Hepatocyte (in vitro differentiated cells): ENCODE data around the gene DGCR2. TPM values are rescaled to one million over a fixed set of nuclear protein-coding genes. Genes with fewer than 3 reads are reported as not detected.
A peak's percentile ranks its signal among the peaks of the same experiment; 100 is the strongest.

ENCODE experiments used
- DNase-seq: peaks from one replicate; pipeline ENCODE4 v3.0.0-alpha.2; 2016; ENCODE audit warnings: low spot score
- H2AFZ ChIP-seq: fragments of 200-600 bp; sonication (generic); 2 replicates; pipeline ENCODE4 v1.6.0; 2016; ENCODE audit warnings: antibody characterized with exemption, mild to moderate bottlenecking
- H3K27ac ChIP-seq: fragments of 200-600 bp; sonication (generic); 2 replicates; pipeline ENCODE4 v1.5.1; 2016; ENCODE audit warnings: mild to moderate bottlenecking
- H3K27me3 ChIP-seq: fragments of 200-600 bp; sonication (generic); 2 replicates; pipeline ENCODE4 v1.6.1; 2016
- H3K36me3 ChIP-seq: fragments of 200-600 bp; sonication (generic); replicated peaks from 2 replicates; pipeline ENCODE4 v1.5.1; 2016; ENCODE audit warnings: low read depth; ENCODE audit not compliant: insufficient read depth
- H3K4me1 ChIP-seq: fragments of 200-600 bp; sonication (generic); 2 replicates; pipeline ENCODE4 v1.5.1; 2016; ENCODE audit warnings: mild to moderate bottlenecking, moderate library complexity; ENCODE audit not compliant: insufficient read depth
- H3K4me2 ChIP-seq: fragments of 200-600 bp; sonication (generic); 2 replicates; pipeline ENCODE4 v1.6.0; 2016
- H3K4me3 ChIP-seq: fragments of 200-600 bp; sonication (generic); 2 replicates; pipeline ENCODE4 v1.5.1; 2016; ENCODE audit warnings: mild to moderate bottlenecking
- H3K79me2 ChIP-seq: fragments of 200-600 bp; sonication (generic); 2 replicates; pipeline ENCODE4 v1.6.0; 2017; ENCODE audit warnings: mild to moderate bottlenecking
- H3K9me2 ChIP-seq: fragments of 200-600 bp; sonication (generic); replicated peaks from 2 replicates; pipeline ENCODE4 v1.6.0; 2017; ENCODE audit warnings: mild to moderate bottlenecking; ENCODE audit not compliant: insufficient read depth
- H3K9me3 ChIP-seq: fragments of 200-600 bp; sonication (generic); 2 replicates; pipeline ENCODE4 v1.5.1; 2016; ENCODE audit warnings: low read depth, mild to moderate bottlenecking
- H4K20me1 ChIP-seq: fragments of 200-600 bp; sonication (generic); 2 replicates; pipeline ENCODE4 v1.6.0; 2016; ENCODE audit warnings: mild to moderate bottlenecking; ENCODE audit not compliant: insufficient read depth, poor library complexity, severe bottlenecking
- EZH2 ChIP-seq: fragments of 200-600 bp; sonication (generic); IDR thresholded peaks from 2 replicates; pipeline ENCODE4 v1.6.1; 2016; ENCODE audit warnings: antibody characterized with exemption, mild to moderate bottlenecking, borderline replicate concordance
- EZH2phosphoT487 ChIP-seq: fragments of 200-600 bp; sonication (generic); IDR thresholded peaks from one replicate; pipeline ENCODE4 v1.6.1; 2018; ENCODE audit warnings: antibody characterized with exemption, mild to moderate bottlenecking, low read depth, moderate library complexity; ENCODE audit not compliant: unreplicated experiment, severe bottlenecking
- WGBS: methylation state at CpG from one replicate; pipeline ENCODE4 v1.1.6; 2016; ENCODE audit warnings: low lambda C conversion rate; ENCODE audit errors: missing lambda C conversion rate; 5-methylcytosine and 5-hydroxymethylcytosine counted together
- polyA plus RNA-seq: library from polyadenylated mRNA; unstranded; fragments of >200 nt; fragmentation: Nextera tagmentation; extraction: Ambion mirVana; gene quantifications from 2 replicates; pipeline ENCODE4 v1.2.1, GENCODE V29; 2016
- total RNA-seq: library from RNA; depleted of rRNA; stranded (reverse); fragments of >200 nt; gene quantifications from 2 replicates; pipeline ENCODE4 v1.2.3, GENCODE V29; 2014
- TF ChIP-seq, protein P1 (sequence below): fragments of 200-600 bp; sonication (generic); IDR thresholded peaks from 2 replicates; pipeline ENCODE4 v1.5.1; 2016; ENCODE audit warnings: antibody characterized with exemption, mild to moderate bottlenecking; ENCODE audit not compliant: poor library complexity

Gene DGCR2
- total and polyA plus RNA-seq, 2 experiments from 2014 or later, result 61.5 to 67.2 TPM

DNA sequence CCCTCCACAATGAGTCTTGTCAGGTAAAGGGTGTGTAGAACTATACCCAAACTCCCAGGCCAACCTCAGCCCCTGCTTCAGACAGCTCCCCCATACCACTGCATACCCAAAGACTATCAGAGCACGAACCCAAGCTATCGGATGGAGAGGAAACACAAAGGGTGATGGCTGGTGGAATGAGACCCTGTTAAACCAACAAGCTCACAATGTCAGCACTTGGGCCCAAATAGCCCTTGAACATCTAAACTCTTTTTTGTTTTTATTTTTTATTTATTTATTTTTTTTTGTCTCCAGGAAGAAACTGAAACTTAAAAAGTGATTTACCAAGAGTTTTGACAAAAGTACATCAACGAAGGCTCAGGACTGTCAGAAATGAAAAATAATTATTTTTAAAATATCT, 10.6 kb downstream of the DGCR2 start:
- Histone ChIP-seq H3K4me1 (peaks cover 7% of the 10 kb centered on the region), H3K4me3 (no peak overlapping the region), H3K27me3 (no peaks in the 10 kb centered on the region), H3K36me3 (no peaks in the 10 kb centered on the region), H2AFZ (no peak overlapping the region), H3K9me2 (no peaks in the 10 kb centered on the region), H3K9me3 (no peaks in the 10 kb centered on the region), H4K20me1 (peaks cover 97% of the 10 kb centered on the region), H3K79me2 (peaks cover 97% of the 10 kb centered on the region), H3K4me2 (no peak overlapping the region), H3K27ac (no peak overlapping the region)
- 97% methylated on average over 3 of the region's 3 CpGs for WGBS
- no peak for DNase-seq
- TF ChIP-seq, protein P1, sequence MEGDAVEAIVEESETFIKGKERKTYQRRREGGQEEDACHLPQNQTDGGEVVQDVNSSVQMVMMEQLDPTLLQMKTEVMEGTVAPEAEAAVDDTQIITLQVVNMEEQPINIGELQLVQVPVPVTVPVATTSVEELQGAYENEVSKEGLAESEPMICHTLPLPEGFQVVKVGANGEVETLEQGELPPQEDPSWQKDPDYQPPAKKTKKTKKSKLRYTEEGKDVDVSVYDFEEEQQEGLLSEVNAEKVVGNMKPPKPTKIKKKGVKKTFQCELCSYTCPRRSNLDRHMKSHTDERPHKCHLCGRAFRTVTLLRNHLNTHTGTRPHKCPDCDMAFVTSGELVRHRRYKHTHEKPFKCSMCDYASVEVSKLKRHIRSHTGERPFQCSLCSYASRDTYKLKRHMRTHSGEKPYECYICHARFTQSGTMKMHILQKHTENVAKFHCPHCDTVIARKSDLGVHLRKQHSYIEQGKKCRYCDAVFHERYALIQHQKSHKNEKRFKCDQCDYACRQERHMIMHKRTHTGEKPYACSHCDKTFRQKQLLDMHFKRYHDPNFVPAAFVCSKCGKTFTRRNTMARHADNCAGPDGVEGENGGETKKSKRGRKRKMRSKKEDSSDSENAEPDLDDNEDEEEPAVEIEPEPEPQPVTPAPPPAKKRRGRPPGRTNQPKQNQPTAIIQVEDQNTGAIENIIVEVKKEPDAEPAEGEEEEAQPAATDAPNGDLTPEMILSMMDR, result no peak
- TF ChIP-seq EZH2phosphoT487, result no peak
- no peak for TF ChIP-seq EZH2

DNA sequence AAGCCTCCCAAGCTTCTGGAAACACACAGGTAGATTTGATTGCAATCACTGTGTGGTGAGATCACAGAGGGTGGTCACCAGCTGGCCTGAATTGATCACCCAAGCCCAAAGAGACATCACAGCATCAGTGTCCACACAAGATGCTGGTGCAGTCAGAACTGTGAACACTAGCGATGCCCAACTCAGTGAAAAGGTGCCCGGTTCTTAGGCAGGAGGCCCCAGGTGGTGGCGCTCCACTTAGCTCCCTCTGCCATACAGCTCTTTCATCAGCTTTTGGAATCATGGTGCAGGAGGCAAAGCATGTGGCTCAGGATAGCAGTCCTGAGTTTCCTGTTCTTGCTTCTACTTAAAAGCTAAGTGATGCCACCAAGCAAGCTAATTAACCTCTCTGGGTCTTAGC, 11.1 kb downstream of the DGCR2 start:
- no peak overlapping the region for H3K4me3 ChIP-seq
- H3K36me3 ChIP-seq, result no peaks in the 10 kb centered on the region
- no peaks in the 10 kb centered on the region for H3K9me2 ChIP-seq
- no peak for DNase-seq
- H3K4me2 ChIP-seq, result no peak overlapping the region
- no peaks in the 10 kb centered on the region for H3K9me3 ChIP-seq
- peaks cover 97% of the 10 kb centered on the region for H4K20me1 ChIP-seq
- peaks cover 97% of the 10 kb centered on the region for H3K79me2 ChIP-seq
- H3K27me3 ChIP-seq, result no peaks in the 10 kb centered on the region
- peaks cover 7% of the 10 kb centered on the region for H3K4me1 ChIP-seq
- H2AFZ ChIP-seq, result no peak overlapping the region
- no peak overlapping the region for H3K27ac ChIP-seq
- TF ChIP-seq EZH2phosphoT487, result no peak
- TF ChIP-seq EZH2, result no peak
- TF ChIP-seq, protein P1, result no peak
- WGBS, result 96% methylated on average over 3 of the region's 3 CpGs

DNA sequence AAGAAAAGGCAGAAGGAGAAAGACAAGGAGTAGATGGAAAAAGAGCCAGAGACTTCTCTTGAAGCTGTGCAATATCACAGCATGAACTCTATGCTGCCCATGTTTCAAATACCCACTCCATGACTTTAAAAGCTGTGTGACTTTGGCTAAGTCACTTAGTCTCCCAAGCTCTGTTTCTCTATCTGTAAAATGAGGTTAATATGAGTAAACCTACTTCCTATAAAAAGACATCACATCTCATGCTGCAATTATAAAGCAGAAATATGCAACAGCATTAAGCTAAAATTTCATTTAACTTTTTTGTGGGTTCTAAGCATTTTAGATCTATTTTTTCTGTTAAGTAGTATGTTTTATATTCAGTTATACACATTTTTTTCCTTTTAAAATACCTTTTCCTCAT, 11.6 kb downstream of the DGCR2 start:
- H3K36me3 ChIP-seq, result no peaks in the 10 kb centered on the region
- peaks cover 97% of the 10 kb centered on the region for H3K79me2 ChIP-seq
- H3K27ac ChIP-seq, result no peak overlapping the region
- H3K27me3 ChIP-seq, result no peaks in the 10 kb centered on the region
- DNase-seq, result no peak
- no peak overlapping the region for H3K4me3 ChIP-seq
- no peak overlapping the region for H3K4me2 ChIP-seq
- no peaks in the 10 kb centered on the region for H3K9me2 ChIP-seq
- peaks cover 97% of the 10 kb centered on the region for H4K20me1 ChIP-seq
- H3K9me3 ChIP-seq, result no peaks in the 10 kb centered on the region
- H3K4me1 ChIP-seq, result peaks cover 7% of the 10 kb centered on the region
- no peak overlapping the region for H2AFZ ChIP-seq
- TF ChIP-seq EZH2, result no peak
- TF ChIP-seq, protein P1, result no peak
- no peak for TF ChIP-seq EZH2phosphoT487

DNA sequence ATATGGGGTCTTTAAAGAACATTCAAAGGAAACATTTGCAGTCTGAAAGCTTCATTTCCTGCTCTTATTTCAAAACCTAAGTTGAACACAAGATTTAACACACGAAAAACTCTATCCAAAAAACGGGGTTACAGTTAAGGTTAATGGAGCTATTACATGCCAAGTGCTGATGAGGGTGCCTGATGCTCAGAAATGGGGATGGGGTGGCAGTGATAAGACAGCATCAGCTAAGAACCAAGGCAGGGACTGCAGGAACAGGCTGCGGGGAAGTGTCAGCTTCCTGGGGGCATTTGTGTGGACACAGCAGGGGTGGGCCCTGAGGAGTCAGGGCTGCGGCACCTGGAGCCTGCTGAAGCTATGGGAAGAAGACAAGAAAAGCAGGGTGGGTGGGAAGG, 12.2 kb downstream of the DGCR2 start:
- Histone ChIP-seq H3K27me3 (no peaks in the 10 kb centered on the region), H3K4me3 (no peak overlapping the region), H3K36me3 (no peaks in the 10 kb centered on the region), H4K20me1 (peaks cover 97% of the 10 kb centered on the region), H3K79me2 (peaks cover 97% of the 10 kb centered on the region), H3K4me2 (peak overlapping the region; percentile 19), H3K9me3 (no peaks in the 10 kb centered on the region), H3K27ac (peak overlapping the region; percentile 56), H2AFZ (no peak overlapping the region), H3K9me2 (no peaks in the 10 kb centered on the region), H3K4me1 (peaks cover 7% of the 10 kb centered on the region)
- 61% methylated on average over 4 of the region's 4 CpGs for WGBS
- DNase-seq, result no peak
- TF ChIP-seq, protein P1, result no peak
- TF ChIP-seq EZH2, result no peak
- no peak for TF ChIP-seq EZH2phosphoT487
